ENCODE measurements around the gene TMEM95.
A peak's percentile ranks its signal among the peaks of the same experiment; 100 is the strongest.

Gene TMEM95

DNA sequence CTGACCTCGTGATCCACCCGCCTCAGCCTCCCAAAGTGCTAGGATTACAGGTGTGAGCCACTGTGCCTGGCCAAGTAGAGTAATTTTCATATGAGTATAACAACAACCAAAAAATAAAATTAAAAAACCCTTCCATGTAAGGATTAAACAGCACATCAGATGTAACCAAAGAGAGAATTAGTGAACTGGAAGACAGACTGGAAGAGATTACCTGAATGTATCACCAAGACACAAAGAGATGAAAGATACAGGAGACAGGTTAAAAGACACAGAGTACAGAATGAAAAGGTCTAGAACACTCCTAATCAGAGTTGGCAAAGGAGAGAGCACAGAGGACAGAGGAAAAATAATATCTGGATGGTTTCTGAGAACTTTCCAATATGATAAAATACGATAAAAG, 24.2 kb downstream of the TMEM95 start:
- DNase-seq (ENCODE audit: low read depth, low spot score), result no peak
- TF ChIP-seq, protein P1, sequence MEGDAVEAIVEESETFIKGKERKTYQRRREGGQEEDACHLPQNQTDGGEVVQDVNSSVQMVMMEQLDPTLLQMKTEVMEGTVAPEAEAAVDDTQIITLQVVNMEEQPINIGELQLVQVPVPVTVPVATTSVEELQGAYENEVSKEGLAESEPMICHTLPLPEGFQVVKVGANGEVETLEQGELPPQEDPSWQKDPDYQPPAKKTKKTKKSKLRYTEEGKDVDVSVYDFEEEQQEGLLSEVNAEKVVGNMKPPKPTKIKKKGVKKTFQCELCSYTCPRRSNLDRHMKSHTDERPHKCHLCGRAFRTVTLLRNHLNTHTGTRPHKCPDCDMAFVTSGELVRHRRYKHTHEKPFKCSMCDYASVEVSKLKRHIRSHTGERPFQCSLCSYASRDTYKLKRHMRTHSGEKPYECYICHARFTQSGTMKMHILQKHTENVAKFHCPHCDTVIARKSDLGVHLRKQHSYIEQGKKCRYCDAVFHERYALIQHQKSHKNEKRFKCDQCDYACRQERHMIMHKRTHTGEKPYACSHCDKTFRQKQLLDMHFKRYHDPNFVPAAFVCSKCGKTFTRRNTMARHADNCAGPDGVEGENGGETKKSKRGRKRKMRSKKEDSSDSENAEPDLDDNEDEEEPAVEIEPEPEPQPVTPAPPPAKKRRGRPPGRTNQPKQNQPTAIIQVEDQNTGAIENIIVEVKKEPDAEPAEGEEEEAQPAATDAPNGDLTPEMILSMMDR (IDR thresholded peaks at IDR 0.05; ENCODE audit: low read depth, low read length), result no peak
- H3K4me3 ChIP-seq (ENCODE audit: low read depth, low read length), result no peak overlapping the region
- in situ Hi-C loops (cut with HindIII; ENCODE audit: low sequenced_read_pairs), result no loop called here

DNA sequence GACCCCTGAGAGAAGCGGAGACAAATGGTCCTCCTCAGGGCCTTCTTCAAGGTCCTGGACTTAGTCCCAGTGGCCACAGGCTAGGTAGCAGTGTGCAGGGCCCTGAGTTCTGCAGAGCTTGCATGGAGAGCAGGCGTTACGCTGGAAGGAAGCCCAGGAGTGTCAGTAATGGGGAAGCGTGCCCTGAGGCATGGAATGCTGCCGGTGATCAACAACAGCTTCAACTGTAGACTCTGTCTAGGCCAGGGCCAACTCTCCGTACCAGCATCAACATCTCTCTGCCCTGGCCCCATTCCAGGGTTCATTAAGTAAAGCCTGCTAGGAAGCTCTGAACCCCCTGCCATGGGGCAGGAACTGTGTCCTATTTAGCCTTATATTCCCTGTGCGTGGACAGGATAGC, 25.4 kb downstream of the TMEM95 start:
- no peak overlapping the region for H3K4me3 ChIP-seq (ENCODE audit: low read depth, low read length)
- in situ Hi-C loops (cut with HindIII; ENCODE audit: low sequenced_read_pairs), result no loop called here
- DNase-seq (ENCODE audit: low read depth, low spot score), result no peak
- TF ChIP-seq, protein P1 (IDR thresholded peaks at IDR 0.05; ENCODE audit: low read depth, low read length), result no peak

DNA sequence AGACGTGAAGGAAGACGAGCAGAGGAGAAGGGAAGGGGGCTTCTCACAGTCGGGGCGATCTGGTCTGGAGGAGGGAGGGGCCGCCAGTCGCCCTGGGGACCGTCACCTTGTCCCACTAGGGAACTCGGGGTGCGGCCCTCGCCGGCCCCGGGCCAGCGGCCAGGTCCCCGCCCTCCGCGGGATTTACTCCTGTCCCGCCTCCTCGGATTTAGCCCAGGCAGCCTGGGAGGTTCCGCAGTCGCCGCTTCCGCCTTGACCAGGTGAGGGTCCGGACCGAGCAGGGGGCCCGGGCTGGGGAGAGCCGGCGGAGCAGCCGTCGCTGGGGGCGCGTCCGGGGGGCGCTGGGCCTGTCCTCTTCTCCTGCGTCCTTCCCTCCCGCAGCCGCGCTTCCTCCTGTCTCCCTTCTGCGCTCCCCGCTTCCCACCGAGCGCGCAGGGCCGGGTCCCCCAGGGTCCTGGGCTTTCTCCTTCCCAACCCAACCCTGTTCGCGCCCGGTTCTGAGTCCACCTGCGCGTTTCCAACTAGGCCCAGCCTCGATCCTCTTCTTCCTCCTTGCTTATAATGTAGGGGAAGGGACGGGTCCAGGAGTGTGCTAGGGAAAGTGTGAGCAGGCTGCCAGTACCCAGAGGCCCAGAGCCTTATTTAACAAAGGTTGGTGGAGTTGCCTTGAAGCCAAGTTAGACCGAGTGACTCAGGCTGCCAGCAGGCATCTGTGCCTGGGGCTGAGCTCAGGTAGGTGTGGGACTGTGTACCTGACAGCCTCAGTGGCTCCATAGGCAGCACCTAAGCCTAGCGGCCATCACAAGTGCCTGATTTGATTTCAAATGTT, 26.1 kb downstream of the TMEM95 start, which contains the start of gene TNK1:
TNK1 (plus strand) TSS at position 235 of the 829 bp plus-strand sequence. CDS start 1,838 bp downstream, outside the sequence.
- TF ChIP-seq, protein P1 (IDR thresholded peaks at IDR 0.05; ENCODE audit: low read depth, low read length), result no peak
- DNase-seq (ENCODE audit: low read depth, low spot score), result no peak
- in situ Hi-C loops (cut with HindIII; ENCODE audit: low sequenced_read_pairs), result no loop called here
- no peak within 1 kb of the TSS for H3K4me3 ChIP-seq (ENCODE audit: low read depth, low read length)

- no peak overlapping the region for H3K4me3 ChIP-seq (ENCODE audit: low read depth, low read length)
Measured at GRCh38 chr17:7382901-7383300, 27.9 kb downstream of the TMEM95 start.

GRCh38 chr17:7383371-7383741, 28.4 kb downstream of the TMEM95 start:
- in situ Hi-C loops (cut with HindIII; ENCODE audit: low sequenced_read_pairs), result no loop called here
- TF ChIP-seq, protein P1 (IDR thresholded peaks at IDR 0.05; ENCODE audit: low read depth, low read length), result no peak
- no peak overlapping the region for H3K4me3 ChIP-seq (ENCODE audit: low read depth, low read length)
- no peak for DNase-seq (ENCODE audit: low read depth, low spot score)

More at GRCh38 chr17:7382901-7383300, 27.9 kb downstream of the TMEM95 start:
- TF ChIP-seq, protein P1 (IDR thresholded peaks at IDR 0.05; ENCODE audit: low read depth, low read length), result no peak
- in situ Hi-C loops (cut with HindIII; ENCODE audit: low sequenced_read_pairs), result no loop called here
- no peak for DNase-seq (ENCODE audit: low read depth, low spot score)

DNA sequence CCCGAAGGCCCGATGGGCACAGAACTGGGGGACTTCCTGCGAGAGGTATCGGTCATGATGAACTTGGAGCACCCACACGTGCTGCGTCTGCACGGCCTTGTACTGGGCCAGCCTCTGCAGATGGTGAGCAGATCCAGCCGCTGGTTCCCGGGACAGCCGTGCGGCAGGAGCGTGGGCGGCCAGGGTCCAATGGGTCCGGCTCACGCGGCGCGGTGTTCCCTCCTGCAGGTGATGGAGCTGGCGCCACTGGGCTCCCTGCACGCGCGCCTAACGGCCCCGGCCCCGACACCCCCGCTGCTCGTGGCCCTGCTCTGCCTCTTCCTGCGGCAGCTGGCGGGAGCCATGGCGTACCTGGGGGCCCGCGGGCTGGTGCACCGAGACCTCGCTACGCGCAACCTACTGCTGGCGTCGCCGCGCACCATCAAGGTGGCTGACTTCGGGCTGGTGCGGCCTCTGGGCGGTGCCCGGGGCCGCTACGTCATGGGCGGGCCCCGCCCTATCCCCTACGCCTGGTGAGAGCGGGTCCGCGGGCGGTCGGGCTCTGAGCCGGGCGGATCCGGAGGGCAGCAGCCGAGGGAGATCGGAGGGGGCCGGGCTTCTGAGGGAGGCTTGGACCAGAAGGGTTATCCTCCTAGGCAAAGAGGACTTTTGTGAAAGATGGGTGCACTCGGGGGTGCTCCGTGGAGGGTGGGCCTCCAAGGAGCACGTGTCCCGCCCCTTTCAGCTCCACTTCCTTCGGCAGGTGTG, 29.0 kb downstream of the TMEM95 start:
- in situ Hi-C loops (cut with HindIII; ENCODE audit: low sequenced_read_pairs), result no loop called here
- DNase-seq (ENCODE audit: low read depth, low spot score), result peak; percentile 18
- TF ChIP-seq, protein P1 (IDR thresholded peaks at IDR 0.05; ENCODE audit: low read depth, low read length), result no peak
- peak overlapping the region; percentile 36 for H3K4me3 ChIP-seq (ENCODE audit: low read depth, low read length)
